Measurements from ENCODE around the gene SBSN.

The SBSN gene

GRCh38 chr19:35554076-35554475 is 26.0 kb upstream of the SBSN start:
- DNase-seq, result no peak
- Histone ChIP-seq H3K27ac (ENCODE audit: insufficient read depth, low read length, poor library complexity, severe bottlenecking) (no peak overlapping the region), H3K4me3 (ENCODE audit: insufficient read depth, low read depth, low read length, poor library complexity, severe bottlenecking) (no peak overlapping the region), H3K36me3 (ENCODE audit: control insufficient read depth, insufficient read depth, low read length) (no peaks in the 10 kb centered on the region), H3K4me1 (ENCODE audit: control insufficient read depth, insufficient read depth, low read length, poor library complexity, severe bottlenecking) (peaks cover 8% of the 10 kb centered on the region), H3K9me3 (ENCODE audit: control insufficient read depth, low read length) (no peaks in the 10 kb centered on the region), H3K27me3 (replicated peaks; ENCODE audit: control insufficient read depth, insufficient read depth, low read length, poor library complexity, severe bottlenecking) (peaks cover 3% of the 10 kb centered on the region)

GRCh38 chr19:35553385-35554000 is 25.4 kb upstream of the SBSN start:
- Histone ChIP-seq H3K9me3 (ENCODE audit: control insufficient read depth, low read length) (no peaks in the 10 kb centered on the region), H3K36me3 (ENCODE audit: control insufficient read depth, insufficient read depth, low read length) (no peaks in the 10 kb centered on the region), H3K4me3 (ENCODE audit: insufficient read depth, low read depth, low read length, poor library complexity, severe bottlenecking) (no peak overlapping the region), H3K4me1 (ENCODE audit: control insufficient read depth, insufficient read depth, low read length, poor library complexity, severe bottlenecking) (peaks cover 7% of the 10 kb centered on the region), H3K27me3 (replicated peaks; ENCODE audit: control insufficient read depth, insufficient read depth, low read length, poor library complexity, severe bottlenecking) (no peaks in the 10 kb centered on the region), H3K27ac (ENCODE audit: insufficient read depth, low read length, poor library complexity, severe bottlenecking) (no peak overlapping the region)
- no peak for DNase-seq

GRCh38 chr19:35552534-35553384 is 24.6 kb upstream of the SBSN start:
- H3K4me1 ChIP-seq (ENCODE audit: control insufficient read depth, insufficient read depth, low read length, poor library complexity, severe bottlenecking), result peaks cover under 1% of the 10 kb centered on the region
- no peaks in the 10 kb centered on the region for H3K27me3 ChIP-seq (replicated peaks; ENCODE audit: control insufficient read depth, insufficient read depth, low read length, poor library complexity, severe bottlenecking)
- H3K27ac ChIP-seq (ENCODE audit: insufficient read depth, low read length, poor library complexity, severe bottlenecking), result no peak overlapping the region
- H3K4me3 ChIP-seq (ENCODE audit: insufficient read depth, low read depth, low read length, poor library complexity, severe bottlenecking), result no peak overlapping the region
- no peaks in the 10 kb centered on the region for H3K9me3 ChIP-seq (ENCODE audit: control insufficient read depth, low read length)
- H3K36me3 ChIP-seq (ENCODE audit: control insufficient read depth, insufficient read depth, low read length), result no peaks in the 10 kb centered on the region
- no peak for DNase-seq

GRCh38 chr19:35551091-35551810 is 23.1 kb upstream of the SBSN start:
- Histone ChIP-seq H3K4me3 (ENCODE audit: insufficient read depth, low read depth, low read length, poor library complexity, severe bottlenecking) (no peak overlapping the region), H3K4me1 (ENCODE audit: control insufficient read depth, insufficient read depth, low read length, poor library complexity, severe bottlenecking) (peaks cover 6% of the 10 kb centered on the region), H3K9me3 (ENCODE audit: control insufficient read depth, low read length) (no peaks in the 10 kb centered on the region), H3K27ac (ENCODE audit: insufficient read depth, low read length, poor library complexity, severe bottlenecking) (no peak overlapping the region), H3K27me3 (replicated peaks; ENCODE audit: control insufficient read depth, insufficient read depth, low read length, poor library complexity, severe bottlenecking) (no peaks in the 10 kb centered on the region), H3K36me3 (ENCODE audit: control insufficient read depth, insufficient read depth, low read length) (no peaks in the 10 kb centered on the region)
- no peak for DNase-seq

- no peak overlapping the region for H3K4me3 ChIP-seq (ENCODE audit: insufficient read depth, low read depth, low read length, poor library complexity, severe bottlenecking)
- H3K27ac ChIP-seq (ENCODE audit: insufficient read depth, low read length, poor library complexity, severe bottlenecking), result no peak overlapping the region
- H3K36me3 ChIP-seq (ENCODE audit: control insufficient read depth, insufficient read depth, low read length), result no peaks in the 10 kb centered on the region
- DNase-seq, result no peak
- H3K27me3 ChIP-seq (replicated peaks; ENCODE audit: control insufficient read depth, insufficient read depth, low read length, poor library complexity, severe bottlenecking), result no peaks in the 10 kb centered on the region
- H3K9me3 ChIP-seq (ENCODE audit: control insufficient read depth, low read length), result no peaks in the 10 kb centered on the region
- peaks cover 14% of the 10 kb centered on the region for H3K4me1 ChIP-seq (ENCODE audit: control insufficient read depth, insufficient read depth, low read length, poor library complexity, severe bottlenecking)
Measured at GRCh38 chr19:35549879-35550523, 21.9 kb upstream of the SBSN start.

- no peak overlapping the region for H3K4me3 ChIP-seq (ENCODE audit: insufficient read depth, low read depth, low read length, poor library complexity, severe bottlenecking)
- DNase-seq, result peak; percentile 12 to 54 (median 25)
- no peaks in the 10 kb centered on the region for H3K27me3 ChIP-seq (replicated peaks; ENCODE audit: control insufficient read depth, insufficient read depth, low read length, poor library complexity, severe bottlenecking)
- peaks cover 20% of the 10 kb centered on the region for H3K4me1 ChIP-seq (ENCODE audit: control insufficient read depth, insufficient read depth, low read length, poor library complexity, severe bottlenecking)
- no peaks in the 10 kb centered on the region for H3K36me3 ChIP-seq (ENCODE audit: control insufficient read depth, insufficient read depth, low read length)
- H3K27ac ChIP-seq (ENCODE audit: insufficient read depth, low read length, poor library complexity, severe bottlenecking), result no peak overlapping the region
- no peaks in the 10 kb centered on the region for H3K9me3 ChIP-seq (ENCODE audit: control insufficient read depth, low read length)
Measured at GRCh38 chr19:35549174-35549788, 21.2 kb upstream of the SBSN start.

- H3K4me3 ChIP-seq (ENCODE audit: insufficient read depth, low read depth, low read length, poor library complexity, severe bottlenecking), result peak overlapping the region; percentile 88
- peaks cover 20% of the 10 kb centered on the region for H3K4me1 ChIP-seq (ENCODE audit: control insufficient read depth, insufficient read depth, low read length, poor library complexity, severe bottlenecking)
- H3K36me3 ChIP-seq (ENCODE audit: control insufficient read depth, insufficient read depth, low read length), result no peaks in the 10 kb centered on the region
- H3K27me3 ChIP-seq (replicated peaks; ENCODE audit: control insufficient read depth, insufficient read depth, low read length, poor library complexity, severe bottlenecking), result no peaks in the 10 kb centered on the region
- H3K9me3 ChIP-seq (ENCODE audit: control insufficient read depth, low read length), result no peaks in the 10 kb centered on the region
- DNase-seq, result no peak
- H3K27ac ChIP-seq (ENCODE audit: insufficient read depth, low read length, poor library complexity, severe bottlenecking), result peak overlapping the region; percentile 76
Measured at GRCh38 chr19:35546532-35546931, 18.4 kb upstream of the SBSN start.

- peak; percentile 21 to 32 (median 23) for DNase-seq
- no peaks in the 10 kb centered on the region for H3K9me3 ChIP-seq (ENCODE audit: control insufficient read depth, low read length)
- H3K27me3 ChIP-seq (replicated peaks; ENCODE audit: control insufficient read depth, insufficient read depth, low read length, poor library complexity, severe bottlenecking), result no peaks in the 10 kb centered on the region
- no peaks in the 10 kb centered on the region for H3K36me3 ChIP-seq (ENCODE audit: control insufficient read depth, insufficient read depth, low read length)
- peaks cover 20% of the 10 kb centered on the region for H3K4me1 ChIP-seq (ENCODE audit: control insufficient read depth, insufficient read depth, low read length, poor library complexity, severe bottlenecking)
- H3K27ac ChIP-seq (ENCODE audit: insufficient read depth, low read length, poor library complexity, severe bottlenecking), result peak overlapping the region; percentile 76
- H3K4me3 ChIP-seq (ENCODE audit: insufficient read depth, low read depth, low read length, poor library complexity, severe bottlenecking), result peak overlapping the region; percentile 88
Measured at GRCh38 chr19:35545855-35546381, 17.8 kb upstream of the SBSN start.
